SJCRH30 (cell line): ENCODE measurements around the gene EPN3. TPM values are rescaled to one million over a fixed set of nuclear protein-coding genes. Genes with fewer than 3 reads are reported as not detected.
A peak's percentile ranks its signal among the peaks of the same experiment; 100 is the strongest.

ENCODE experiments used
- DNase-seq, 2 experiments: peaks; one replicate each; pipeline ENCODE4 v3.0.0-alpha.2; 2015 to 2020
- H3K27ac ChIP-seq: fragments of 250-450 bp; sonication (Bioruptor Pico); 2 replicates; pipeline ENCODE4 v1.5.1; 2020; ENCODE audit warnings: mild to moderate bottlenecking, moderate library complexity
- H3K27me3 ChIP-seq: fragments of 250-450 bp; sonication (Bioruptor Pico); 2 replicates; pipeline ENCODE4 v1.5.1; 2020; ENCODE audit warnings: mild to moderate bottlenecking, moderate library complexity
- H3K36me3 ChIP-seq: fragments of 250-450 bp; sonication (Bioruptor Pico); 2 replicates; pipeline ENCODE4 v1.5.1; 2020; ENCODE audit warnings: mild to moderate bottlenecking, moderate library complexity
- H3K4me1 ChIP-seq: fragments of 250-450 bp; sonication (Bioruptor Pico); 2 replicates; pipeline ENCODE4 v1.5.1; 2020; ENCODE audit warnings: mild to moderate bottlenecking, moderate library complexity
- H3K4me3 ChIP-seq: fragments of 250-450 bp; sonication (Bioruptor Pico); 2 replicates; pipeline ENCODE4 v1.5.1; 2020; ENCODE audit warnings: mild to moderate bottlenecking, moderate library complexity
- H3K9me3 ChIP-seq: fragments of 250-450 bp; sonication (Bioruptor Pico); replicated peaks from 2 replicates; pipeline ENCODE4 v1.5.1; 2020; ENCODE audit warnings: mild to moderate bottlenecking, moderate library complexity
- total RNA-seq: library from RNA; depleted of rRNA; stranded (reverse); fragments of >200 nt; shearing (Covaris generic); gene quantifications from 2 replicates; pipeline ENCODE4 v1.2.3, GENCODE V29; 2014

The EPN3 gene
- total RNA-seq, 1 experiment from 2014 or later = not detected

- Histone ChIP-seq H3K27me3 (no peaks in the 10 kb centered on the region), H3K27ac (no peak overlapping the region), H3K36me3 (no peaks in the 10 kb centered on the region), H3K9me3 (no peaks in the 10 kb centered on the region), H3K4me3 (no peak overlapping the region), H3K4me1 (peaks cover 10% of the 10 kb centered on the region)
- DNase-seq = no peak
These were observed 12.1 kb upstream of the EPN3 start for GRCh38 chr17:50520483-50520882.

DNA sequence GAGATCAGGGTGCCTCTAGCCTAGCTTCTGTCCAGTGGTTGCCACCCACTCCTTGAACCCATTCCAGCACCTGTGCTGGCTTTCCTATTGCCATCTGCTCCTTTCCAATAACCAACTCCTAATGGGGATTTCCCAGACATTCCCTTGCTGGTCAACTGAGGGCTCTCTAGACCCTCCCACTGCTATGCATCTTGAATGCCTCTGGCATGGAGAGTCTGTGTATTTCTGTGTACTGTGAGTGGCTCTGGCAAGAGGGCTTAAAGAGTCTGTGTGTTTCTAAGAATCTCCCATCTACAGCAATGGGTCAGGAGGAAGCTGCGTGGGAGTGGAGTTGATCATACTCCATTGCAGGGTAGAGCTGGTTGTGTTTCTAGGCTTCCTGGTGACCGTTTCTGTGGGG, 11.0 kb upstream of the EPN3 start:
- Histone ChIP-seq H3K4me1 (peaks cover 10% of the 10 kb centered on the region), H3K9me3 (no peaks in the 10 kb centered on the region), H3K36me3 (no peaks in the 10 kb centered on the region), H3K27ac (no peak overlapping the region), H3K27me3 (no peaks in the 10 kb centered on the region), H3K4me3 (no peak overlapping the region)
- no peak for DNase-seq

DNA sequence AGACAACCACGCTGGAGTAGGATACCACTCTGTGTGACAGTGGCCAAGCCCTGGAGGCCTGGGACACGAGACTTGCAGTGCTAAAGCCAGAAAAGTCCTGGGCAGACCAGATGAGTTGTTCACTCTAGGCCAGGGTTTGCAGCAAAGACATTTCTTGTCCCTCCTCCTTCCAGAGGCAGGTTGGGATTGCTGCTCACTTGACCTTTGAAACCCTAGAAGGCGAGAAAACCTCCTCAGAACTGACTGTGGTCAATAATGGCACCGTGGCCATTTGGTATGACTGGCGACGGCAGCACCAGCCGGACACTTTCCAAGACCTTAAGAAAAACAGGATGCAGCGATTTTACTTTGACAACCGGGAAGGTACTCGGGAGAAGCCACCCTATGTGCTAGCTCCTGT, 9.8 kb upstream of the EPN3 start:
- Histone ChIP-seq H3K27me3 (no peaks in the 10 kb centered on the region), H3K27ac (no peak overlapping the region), H3K36me3 (no peaks in the 10 kb centered on the region), H3K4me3 (no peak overlapping the region), H3K9me3 (no peaks in the 10 kb centered on the region), H3K4me1 (peaks cover 10% of the 10 kb centered on the region)
- no peak for DNase-seq

DNA sequence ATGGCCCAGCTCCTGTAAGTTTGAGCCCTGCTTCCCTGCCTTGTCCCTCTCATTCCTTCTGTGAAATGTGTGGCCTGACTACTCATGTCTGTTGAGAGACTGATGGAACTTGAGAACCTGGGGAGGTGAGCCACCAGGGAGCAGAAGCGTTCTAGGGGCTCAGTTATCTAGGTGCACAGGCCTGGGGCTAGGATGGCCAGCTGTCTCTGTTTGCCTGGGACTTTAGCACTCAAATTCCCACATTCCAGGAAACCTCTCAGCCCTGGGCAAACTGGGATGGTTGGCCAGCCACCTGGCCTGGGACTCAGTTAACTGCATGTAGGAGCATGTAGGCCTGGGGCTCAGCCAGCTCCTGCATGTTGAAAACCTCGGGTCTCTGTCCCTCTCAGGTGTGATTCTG, 9.3 kb upstream of the EPN3 start:
- Histone ChIP-seq H3K36me3 (no peaks in the 10 kb centered on the region), H3K9me3 (no peaks in the 10 kb centered on the region), H3K4me3 (no peak overlapping the region), H3K27ac (no peak overlapping the region), H3K4me1 (peaks cover 10% of the 10 kb centered on the region), H3K27me3 (no peaks in the 10 kb centered on the region)
- peak; percentile 36 to 64 for DNase-seq

- no peak overlapping the region for H3K27ac ChIP-seq
- H3K9me3 ChIP-seq = no peaks in the 10 kb centered on the region
- no peaks in the 10 kb centered on the region for H3K27me3 ChIP-seq
- H3K36me3 ChIP-seq = no peaks in the 10 kb centered on the region
- no peak for DNase-seq
- no peak overlapping the region for H3K4me3 ChIP-seq
- H3K4me1 ChIP-seq = peaks cover 10% of the 10 kb centered on the region
These were observed 7.7 kb upstream of the EPN3 start for GRCh38 chr17:50524838-50525237.

DNA sequence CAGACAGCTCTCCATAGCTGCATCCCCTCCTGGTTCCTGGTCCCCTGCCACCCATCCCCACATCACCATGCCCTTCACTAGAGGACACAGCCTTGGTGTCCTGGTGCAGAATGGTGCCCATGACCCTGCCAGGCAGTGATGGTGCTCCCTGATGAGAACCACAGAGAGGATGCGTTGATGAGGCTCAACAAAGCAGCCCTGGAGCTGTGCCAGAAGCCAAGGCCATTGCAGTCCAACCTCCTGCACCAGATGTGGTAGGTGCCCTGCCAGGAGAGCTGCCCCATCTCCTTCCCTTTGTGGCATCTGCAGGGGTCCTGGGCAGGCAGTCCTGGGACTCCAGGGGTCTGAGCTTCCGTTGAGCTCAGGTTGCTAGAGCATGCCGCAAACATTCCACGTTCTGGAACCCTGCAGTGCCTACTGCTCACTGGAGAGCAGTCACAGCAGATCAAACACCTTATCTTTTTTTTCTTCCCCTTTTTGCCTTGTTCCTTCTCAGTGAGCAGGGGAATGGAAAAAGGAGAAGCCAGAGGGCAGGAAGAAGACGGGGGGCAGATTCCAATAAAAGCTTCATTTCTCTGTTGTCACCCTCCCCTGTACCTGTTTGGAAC, 5.3 kb upstream of the EPN3 start:
- peaks cover 5% of the 10 kb centered on the region; the same call in 1 of the 2 replicates for H3K27me3 ChIP-seq
- H3K27ac ChIP-seq = no peak overlapping the region
- H3K9me3 ChIP-seq = no peaks in the 10 kb centered on the region
- DNase-seq = no peak
- H3K4me1 ChIP-seq = peaks cover 10% of the 10 kb centered on the region
- no peaks in the 10 kb centered on the region for H3K36me3 ChIP-seq
- no peak overlapping the region for H3K4me3 ChIP-seq

DNA sequence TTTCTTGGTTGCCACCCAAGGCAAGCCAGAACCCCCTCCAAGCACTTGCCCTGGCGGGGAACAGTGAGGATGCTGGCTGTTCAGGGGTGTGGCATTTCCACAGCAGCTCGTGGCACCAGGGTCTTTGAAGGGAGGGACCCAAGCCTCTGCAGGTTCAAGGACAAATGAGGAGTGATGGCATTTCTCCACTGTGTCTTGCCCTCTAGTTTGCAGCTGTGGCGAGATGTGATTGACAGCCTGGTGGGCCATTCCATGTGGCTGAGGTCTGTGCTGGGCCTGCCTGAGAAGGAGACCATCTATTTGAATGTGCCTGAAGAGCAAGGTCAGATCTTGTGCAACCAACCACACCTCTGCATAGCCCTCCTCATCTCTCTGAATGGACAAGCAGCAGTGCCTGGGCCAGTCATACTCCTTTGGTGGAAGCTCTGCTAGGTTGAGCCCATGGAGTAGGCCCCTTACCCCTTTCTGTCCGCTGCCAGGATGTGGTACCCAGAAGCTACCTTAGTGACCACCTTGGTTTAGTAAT, 4.5 kb upstream of the EPN3 start:
- peaks cover 11% of the 10 kb centered on the region; the same call in 1 of the 2 replicates for H3K27me3 ChIP-seq
- no peaks in the 10 kb centered on the region for H3K9me3 ChIP-seq
- no peak for DNase-seq
- no peak overlapping the region for H3K4me3 ChIP-seq
- no peak overlapping the region for H3K27ac ChIP-seq
- H3K36me3 ChIP-seq = no peaks in the 10 kb centered on the region
- peaks cover 7% of the 10 kb centered on the region for H3K4me1 ChIP-seq

DNA sequence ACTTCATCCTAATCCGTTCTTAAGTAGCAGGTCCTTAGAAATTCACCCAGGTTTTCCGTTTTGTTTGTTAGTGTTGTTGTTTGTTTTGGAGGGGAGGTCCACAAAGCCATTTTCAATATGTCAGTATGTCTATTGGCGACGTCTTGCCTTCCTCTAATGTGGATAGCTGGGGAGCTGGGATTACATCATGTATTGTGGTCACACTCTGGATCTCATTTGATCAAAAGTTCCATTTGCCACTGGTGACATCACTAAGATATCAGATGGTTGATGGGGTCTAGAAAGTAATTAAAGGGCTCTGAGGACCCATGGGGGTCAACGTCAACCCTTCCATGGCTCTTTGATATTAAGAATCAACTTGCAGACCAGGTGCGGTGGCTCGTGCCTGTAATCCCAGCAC, 2.7 kb upstream of the EPN3 start:
- Histone ChIP-seq H3K9me3 (no peaks in the 10 kb centered on the region), H3K4me1 (no peaks in the 10 kb centered on the region), H3K4me3 (no peak overlapping the region), H3K27ac (no peak overlapping the region), H3K27me3 (peaks cover 11% of the 10 kb centered on the region; the same call in 1 of the 2 replicates), H3K36me3 (no peaks in the 10 kb centered on the region)
- DNase-seq = no peak

GRCh38 chr17:50531428-50532025, 1.0 kb upstream of the EPN3 start:
- no peak overlapping the region for H3K27ac ChIP-seq
- no peak for DNase-seq
- H3K4me1 ChIP-seq = no peaks in the 10 kb centered on the region
- no peak overlapping the region for H3K4me3 ChIP-seq
- peaks cover 11% of the 10 kb centered on the region; the same call in 1 of the 2 replicates for H3K27me3 ChIP-seq
- H3K36me3 ChIP-seq = no peaks in the 10 kb centered on the region
- no peaks in the 10 kb centered on the region for H3K9me3 ChIP-seq

DNA sequence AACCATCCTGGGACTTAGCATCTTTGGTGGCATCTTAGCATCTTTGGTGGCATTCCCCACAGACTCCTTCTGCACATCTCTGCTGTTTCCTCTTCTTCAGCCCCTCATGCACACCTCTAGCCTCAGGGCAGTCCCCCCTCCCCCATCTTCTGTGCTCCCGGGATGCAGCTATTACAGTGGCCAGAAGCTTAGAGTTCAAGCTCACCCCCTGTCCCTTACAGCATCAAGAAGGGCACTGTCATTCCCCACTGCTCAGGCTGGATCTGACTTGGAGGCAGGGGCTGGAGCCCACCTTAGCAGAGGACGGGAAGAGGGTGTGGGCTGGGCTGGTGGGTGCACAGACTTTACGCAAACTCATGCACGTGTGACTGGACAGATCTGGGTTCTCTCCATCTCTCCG, 650 bp downstream of the EPN3 start:
- Histone ChIP-seq H3K36me3 (no peaks in the 10 kb centered on the region), H3K4me1 (no peaks in the 10 kb centered on the region), H3K27me3 (peaks cover 11% of the 10 kb centered on the region; the same call in 1 of the 2 replicates), H3K27ac (no peak overlapping the region), H3K4me3 (no peak overlapping the region), H3K9me3 (no peaks in the 10 kb centered on the region)
- no peak for DNase-seq

DNA sequence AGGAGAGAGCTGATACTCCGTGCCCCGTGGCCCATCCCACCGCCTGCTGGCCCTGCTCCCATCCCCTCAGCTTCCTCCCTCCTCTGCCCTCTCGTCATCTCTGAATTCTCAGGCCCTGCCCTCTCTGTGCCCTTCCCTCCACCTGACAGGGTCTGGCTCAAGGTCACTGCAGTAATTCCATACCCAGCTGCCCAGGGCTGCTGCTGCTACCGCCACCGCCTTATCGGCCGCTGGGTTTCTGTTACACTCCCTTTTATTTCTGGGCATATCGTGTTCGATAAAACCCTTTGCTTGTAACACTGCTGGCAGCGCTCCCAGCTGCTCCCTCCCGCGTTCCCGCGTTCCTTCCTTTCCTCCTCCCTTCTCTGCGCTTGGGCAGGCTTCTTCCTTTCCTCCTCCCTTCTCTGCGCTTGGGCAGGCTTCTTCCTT, 1.2 kb downstream of the EPN3 start:
- Histone ChIP-seq H3K36me3 (no peaks in the 10 kb centered on the region), H3K27ac (no peak overlapping the region), H3K4me1 (no peaks in the 10 kb centered on the region), H3K27me3 (peaks cover 11% of the 10 kb centered on the region; the same call in 1 of the 2 replicates), H3K4me3 (no peak overlapping the region), H3K9me3 (no peaks in the 10 kb centered on the region)
- DNase-seq = peak in 1 of 2 experiments; percentile 33

DNA sequence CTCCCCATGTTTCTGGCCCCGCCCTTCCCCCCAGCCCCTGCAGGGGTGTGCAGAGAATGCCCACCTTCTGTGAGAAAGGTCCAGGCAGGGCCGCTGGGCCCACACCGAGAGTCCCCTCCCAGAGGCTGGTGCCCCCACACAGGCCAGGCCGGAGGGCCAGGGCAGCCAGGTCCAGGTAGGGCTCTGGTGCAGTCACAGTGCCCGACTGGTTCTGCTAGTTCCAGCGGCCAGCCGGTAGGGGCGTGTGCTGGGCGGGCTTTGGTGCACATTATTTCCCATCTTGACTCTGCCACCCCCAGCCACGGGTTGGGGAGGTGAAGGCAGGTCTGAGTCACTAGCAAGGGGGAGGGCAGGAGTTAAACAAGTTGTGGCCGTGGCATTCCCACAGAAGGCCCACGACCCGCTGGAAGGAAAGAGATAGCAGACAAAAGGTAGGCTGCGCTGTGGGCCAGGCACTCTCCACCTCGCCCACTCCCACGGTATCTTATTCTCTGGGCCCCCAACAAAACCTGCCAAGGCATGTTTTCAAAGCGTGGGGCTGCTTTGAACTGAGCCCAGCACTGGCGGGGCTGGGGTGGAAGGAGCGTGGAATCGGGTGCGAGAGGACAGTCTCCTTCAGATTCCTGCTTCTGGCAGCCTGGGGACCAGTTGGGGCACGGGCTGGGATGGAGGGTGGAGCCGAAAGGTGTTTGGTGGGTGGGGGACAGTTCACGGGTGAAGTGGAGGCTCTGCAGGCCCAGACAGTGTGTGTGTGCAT, 1.9 kb downstream of the EPN3 start:
- H3K27me3 ChIP-seq = peaks cover 11% of the 10 kb centered on the region; the same call in 1 of the 2 replicates
- H3K36me3 ChIP-seq = no peaks in the 10 kb centered on the region
- DNase-seq = no peak
- no peaks in the 10 kb centered on the region for H3K9me3 ChIP-seq
- no peaks in the 10 kb centered on the region for H3K4me1 ChIP-seq
- no peak overlapping the region for H3K27ac ChIP-seq
- H3K4me3 ChIP-seq = no peak overlapping the region

- Histone ChIP-seq H3K9me3 (no peaks in the 10 kb centered on the region), H3K4me3 (no peak overlapping the region), H3K4me1 (no peaks in the 10 kb centered on the region)
These were observed 2.4 kb downstream of the EPN3 start for GRCh38 chr17:50534979-50535326.

GRCh38 chr17:50535407-50535806, 2.9 kb downstream of the EPN3 start:
- no peak overlapping the region for H3K4me3 ChIP-seq
- DNase-seq = no peak
- H3K27me3 ChIP-seq = peaks cover 11% of the 10 kb centered on the region; the same call in 1 of the 2 replicates
- H3K27ac ChIP-seq = no peak overlapping the region
- H3K4me1 ChIP-seq = no peaks in the 10 kb centered on the region
- no peaks in the 10 kb centered on the region for H3K36me3 ChIP-seq
- H3K9me3 ChIP-seq = no peaks in the 10 kb centered on the region

More at GRCh38 chr17:50534979-50535326, 2.4 kb downstream of the EPN3 start:
- Histone ChIP-seq H3K27ac (no peak overlapping the region), H3K27me3 (peaks cover 11% of the 10 kb centered on the region; the same call in 1 of the 2 replicates), H3K36me3 (no peaks in the 10 kb centered on the region)
- DNase-seq = no peak
